GM12801 (cell line): ENCODE data around the gene LRMDA.

ENCODE experiments used
- TF ChIP-seq, protein P1 (sequence below): IDR thresholded peaks from one replicate; pipeline ENCODE4 v1.5.1; 2011; ENCODE audit warnings: control low read depth; ENCODE audit not compliant: insufficient read length; ENCODE audit errors: extremely low read depth

Gene LRMDA

DNA sequence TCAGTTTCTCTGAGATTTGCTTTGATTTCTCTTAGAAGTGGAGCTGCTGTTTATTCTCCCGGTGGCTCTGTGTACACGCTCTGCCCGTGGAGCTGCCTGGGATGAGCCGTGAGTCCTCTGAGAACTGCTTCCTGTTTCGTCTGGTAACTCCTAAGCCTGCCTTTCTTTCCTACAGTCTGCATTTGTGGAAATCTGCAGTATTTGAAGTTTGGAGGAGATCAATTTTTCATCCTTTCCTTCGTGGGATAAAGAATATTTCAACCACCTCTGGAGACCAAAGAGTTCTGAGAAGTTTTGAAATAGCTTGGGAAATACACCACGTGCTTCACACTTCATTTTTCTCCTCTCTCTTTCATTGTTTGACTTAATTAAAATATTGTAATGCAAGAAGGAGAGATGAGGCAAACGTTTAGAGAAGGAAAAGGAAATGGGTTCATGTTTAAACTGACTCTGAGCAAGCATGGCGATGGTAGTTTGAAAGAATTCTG lies 311.9 kb downstream of the LRMDA start:
- TF ChIP-seq, protein P1, sequence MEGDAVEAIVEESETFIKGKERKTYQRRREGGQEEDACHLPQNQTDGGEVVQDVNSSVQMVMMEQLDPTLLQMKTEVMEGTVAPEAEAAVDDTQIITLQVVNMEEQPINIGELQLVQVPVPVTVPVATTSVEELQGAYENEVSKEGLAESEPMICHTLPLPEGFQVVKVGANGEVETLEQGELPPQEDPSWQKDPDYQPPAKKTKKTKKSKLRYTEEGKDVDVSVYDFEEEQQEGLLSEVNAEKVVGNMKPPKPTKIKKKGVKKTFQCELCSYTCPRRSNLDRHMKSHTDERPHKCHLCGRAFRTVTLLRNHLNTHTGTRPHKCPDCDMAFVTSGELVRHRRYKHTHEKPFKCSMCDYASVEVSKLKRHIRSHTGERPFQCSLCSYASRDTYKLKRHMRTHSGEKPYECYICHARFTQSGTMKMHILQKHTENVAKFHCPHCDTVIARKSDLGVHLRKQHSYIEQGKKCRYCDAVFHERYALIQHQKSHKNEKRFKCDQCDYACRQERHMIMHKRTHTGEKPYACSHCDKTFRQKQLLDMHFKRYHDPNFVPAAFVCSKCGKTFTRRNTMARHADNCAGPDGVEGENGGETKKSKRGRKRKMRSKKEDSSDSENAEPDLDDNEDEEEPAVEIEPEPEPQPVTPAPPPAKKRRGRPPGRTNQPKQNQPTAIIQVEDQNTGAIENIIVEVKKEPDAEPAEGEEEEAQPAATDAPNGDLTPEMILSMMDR = no peak

DNA sequence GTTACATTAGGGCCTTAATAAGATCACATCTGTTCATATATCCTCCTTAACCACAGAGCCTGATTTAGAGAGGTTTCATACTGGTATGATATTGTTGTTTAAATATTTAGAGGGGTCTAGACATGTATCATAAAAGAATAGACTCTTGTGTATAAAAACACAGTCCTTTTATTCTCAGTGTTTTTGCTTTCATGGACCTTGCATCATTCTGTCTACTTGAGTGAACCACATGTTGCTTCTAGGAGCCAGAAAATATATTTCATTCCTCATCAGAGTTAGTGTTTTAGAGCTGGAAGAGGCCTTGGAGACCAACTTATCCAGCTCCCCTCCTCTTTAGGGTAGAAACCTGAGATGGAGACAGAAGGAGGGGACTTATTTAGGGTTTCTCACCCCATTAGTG lies 312.8 kb downstream of the LRMDA start:
- TF ChIP-seq, protein P1 = no peak

DNA sequence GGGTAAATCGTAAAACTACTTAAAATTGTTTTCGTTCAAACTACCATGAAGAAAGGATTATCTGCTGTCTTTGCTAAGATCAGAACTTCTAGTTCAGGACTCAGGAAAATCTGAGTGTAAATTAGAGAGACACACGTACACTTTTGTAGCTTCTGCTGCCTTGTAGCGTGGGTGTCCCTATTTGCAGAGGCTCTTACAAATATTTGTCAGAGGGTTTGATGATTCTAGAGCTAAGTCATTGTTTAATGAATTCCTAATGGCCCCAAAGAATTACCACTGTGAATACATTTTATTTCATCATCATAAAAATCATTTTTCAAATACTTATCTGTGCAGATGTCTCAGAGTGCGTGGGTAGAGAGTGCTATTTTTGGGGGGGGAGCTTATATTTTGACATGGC lies 314.9 kb downstream of the LRMDA start:
- TF ChIP-seq, protein P1 = no peak

DNA sequence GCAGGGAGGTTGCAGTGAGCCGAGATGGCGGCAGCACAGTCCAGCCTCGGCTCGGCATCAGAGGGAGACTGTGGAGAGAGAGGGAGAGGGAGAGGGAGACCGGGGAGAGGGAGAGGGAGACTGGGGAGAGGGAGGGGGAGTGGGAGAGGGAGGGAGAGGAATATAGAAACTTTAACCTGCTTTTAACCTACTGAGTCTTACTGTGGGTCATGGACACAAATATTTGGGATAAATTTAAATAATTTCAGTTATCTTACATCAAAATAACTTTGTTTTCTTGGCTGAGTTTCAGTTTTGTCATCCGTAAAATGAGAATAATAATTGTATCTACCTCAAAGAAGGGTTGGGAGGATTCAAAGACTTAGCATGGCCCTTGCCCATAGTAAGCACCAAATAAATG lies 319.8 kb downstream of the LRMDA start:
- TF ChIP-seq, protein P1 = no peak

DNA sequence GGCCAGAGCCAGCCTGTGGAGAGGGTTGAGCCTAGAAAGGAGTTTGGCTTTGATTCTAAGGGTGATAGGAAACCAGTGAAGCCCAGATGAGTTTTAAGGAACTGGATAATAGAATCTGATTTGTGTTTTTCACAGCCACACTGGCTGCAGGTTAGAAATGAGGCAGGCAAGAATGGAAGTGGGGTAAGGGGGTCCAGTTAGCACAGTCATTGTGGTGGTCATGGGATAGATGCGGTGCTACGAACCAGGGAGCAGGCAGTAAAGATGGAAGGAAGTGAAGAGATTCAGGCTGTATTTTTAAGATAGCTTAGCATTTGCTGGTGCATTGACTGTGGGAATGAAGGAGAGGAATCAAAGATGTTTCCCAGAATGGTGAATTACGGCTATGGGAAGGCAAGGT lies 322.2 kb downstream of the LRMDA start:
- TF ChIP-seq, protein P1 = no peak

DNA sequence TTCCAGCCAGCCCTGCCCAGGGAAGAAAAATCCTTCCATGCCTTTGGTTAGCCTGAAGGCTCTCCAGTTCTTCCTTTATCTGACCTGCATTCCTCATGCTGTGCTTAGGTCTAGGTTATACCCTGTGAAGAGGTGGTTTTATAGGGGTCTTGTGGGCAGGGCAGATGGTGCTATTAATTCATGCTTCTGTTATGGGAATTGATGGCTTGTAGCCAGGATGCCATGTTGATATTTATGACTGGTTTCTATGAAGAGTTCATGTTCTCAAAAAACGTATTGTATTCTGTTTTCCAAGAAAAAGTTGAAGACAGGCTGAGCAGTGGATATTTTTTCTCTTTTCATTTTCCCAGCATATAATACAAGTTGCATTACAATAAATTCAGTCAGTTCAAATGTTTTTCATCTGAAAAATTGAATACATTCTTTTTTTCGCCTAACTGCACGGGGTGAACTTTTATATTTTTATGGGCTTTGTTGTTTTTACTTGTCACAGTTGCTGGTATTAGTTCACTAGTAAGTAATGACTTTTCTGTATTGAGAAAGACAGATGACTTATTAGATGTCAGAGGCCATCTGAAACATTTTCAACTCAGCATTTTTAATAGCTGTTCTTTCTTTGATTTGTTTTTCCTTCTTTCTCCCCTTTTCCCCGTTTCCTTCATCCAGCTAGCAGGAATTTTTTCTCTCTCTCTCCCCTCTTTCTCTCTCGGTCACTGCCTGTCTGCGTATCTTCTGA lies 322.8 kb downstream of the LRMDA start:
- TF ChIP-seq, protein P1 = no peak

DNA sequence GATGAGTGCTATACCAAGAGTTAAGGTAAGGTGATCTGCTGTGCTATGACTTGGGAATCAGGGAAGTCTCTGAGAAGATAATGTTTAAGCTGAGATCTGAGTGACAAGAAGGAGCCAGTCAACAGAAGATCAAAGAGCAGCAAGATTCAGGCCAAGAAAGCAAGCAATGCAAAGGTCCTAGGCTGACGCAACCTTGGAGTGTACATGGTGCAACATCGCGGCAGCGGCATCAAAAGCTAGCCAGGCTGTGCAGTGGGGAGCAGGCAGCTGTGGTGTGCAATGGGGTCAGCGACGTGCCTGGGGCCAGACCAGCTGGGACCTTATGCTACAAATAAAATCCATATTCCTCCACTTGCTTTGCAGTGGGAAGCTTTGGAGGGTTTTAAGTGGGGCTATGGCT lies 324.1 kb downstream of the LRMDA start:
- TF ChIP-seq, protein P1 = no peak
